Endothelial cell of umbilical vein (primary cell): Measurements from ENCODE around the gene UNC5C. TPM values are rescaled to one million over a fixed set of nuclear protein-coding genes. Genes with fewer than 3 reads are reported as not detected.

Experiments
- BruUV-seq: library from RNA; stranded (reverse); fragments of 400-500 nt; replicated peaks from 2 replicates; lab custom pipeline; 2021; lab: Mats Ljungman, UMichigan
- CTCF ChIA-PET: fragments of 300-600, 350-600 bp; sonication (Branson Sonifier 250); formaldehyde crosslinking; loops from one replicate; lab custom pipeline; 2021; ENCODE audit warnings: antibody characterized with exemption, inconsistent platforms; lab: Charles Lee
- POLR2A ChIA-PET: fragments of 300-600, 350-600 bp; sonication (Branson Sonifier 250); formaldehyde crosslinking; loops from one replicate; lab custom pipeline; 2021; ENCODE audit warnings: antibody characterized with exemption, inconsistent platforms; lab: Charles Lee
- DNase-seq: peaks from one replicate; pipeline ENCODE4 v3.0.0-alpha.2; 2011; ENCODE audit warnings: low read depth, low spot score
- FAIRE-seq: peaks from 2 replicates; lab custom pipeline; 2011; peaks lifted over from hg19 to GRCh38; lab: Jason Lieb, UNC
- H2AFZ ChIP-seq: 2 replicates; pipeline ENCODE4 v1.6.0; 2012; ENCODE audit warnings: low read depth, low read length, control low read depth, inconsistent platforms
- H3K27ac ChIP-seq: 2 replicates; pipeline ENCODE4 v1.5.1; 2011; ENCODE audit warnings: low read depth, mild to moderate bottlenecking, control low read depth, low read length, moderate library complexity; ENCODE audit not compliant: insufficient read depth
- H3K27me3 ChIP-seq, 2 experiments: 2 replicates each; pipeline versions ENCODE4 v1.6.0 to v1.6.1; 2011; ENCODE audit warnings: low read length in 2 of 2, mixed read lengths in 1 of 2; ENCODE audit not compliant: control insufficient read depth in 2 of 2, insufficient read depth in 2 of 2
- H3K36me3 ChIP-seq, 2 experiments: 2 replicates in 1 of 2; 3 replicates in 1 of 2; pipeline ENCODE4 v1.5.1; 2011; ENCODE audit warnings: low read length in 2 of 2, mild to moderate bottlenecking in 1 of 2, moderate library complexity in 1 of 2; ENCODE audit not compliant: control insufficient read depth in 2 of 2, insufficient read depth in 2 of 2; ENCODE audit errors: extremely low read depth in 1 of 2
- H3K4me1 ChIP-seq: 3 replicates; pipeline ENCODE4 v1.5.1; 2011; ENCODE audit warnings: mild to moderate bottlenecking, low read length; ENCODE audit not compliant: control insufficient read depth, insufficient read depth; ENCODE audit errors: extremely low read depth
- H3K4me2 ChIP-seq: 2 replicates; pipeline ENCODE4 v1.6.1; 2011; ENCODE audit warnings: low read length, control low read depth, mixed read lengths; ENCODE audit not compliant: insufficient read depth
- H3K4me3 ChIP-seq, 3 experiments: fragments of 200-600 bp in 1 of 3; sonication (generic), shearing (Covaris generic) in 1 of 3; replicated peaks in 1 of 3; 2 replicates each; pipeline ENCODE4 v1.5.1; 2011 to 2016; ENCODE audit warnings: control low read depth in 3 of 3, low read length in 3 of 3, mild to moderate bottlenecking in 2 of 3, inconsistent platforms in 1 of 3, low read depth in 1 of 3, moderate library complexity in 1 of 3; ENCODE audit not compliant: insufficient read depth in 1 of 3
- H3K79me2 ChIP-seq: 2 replicates; pipeline ENCODE4 v1.6.0; 2012; ENCODE audit warnings: low read length, inconsistent platforms; ENCODE audit not compliant: control insufficient read depth, insufficient read depth
- H3K9ac ChIP-seq: replicated peaks from 2 replicates; pipeline ENCODE3; 2011; ENCODE audit warnings: low read length, control low read depth; ENCODE audit not compliant: insufficient read depth; ENCODE audit errors: extremely low read depth
- H3K9me1 ChIP-seq: replicated peaks from 3 replicates; pipeline ENCODE4 v1.6.0; 2011; ENCODE audit warnings: mild to moderate bottlenecking, low read length; ENCODE audit not compliant: control insufficient read depth, insufficient read depth; ENCODE audit errors: extremely low read depth
- H3K9me3 ChIP-seq: replicated peaks from 2 replicates; pipeline ENCODE4 v1.5.1; 2012; ENCODE audit warnings: low read length, inconsistent platforms; ENCODE audit not compliant: control insufficient read depth, insufficient read depth
- H4K20me1 ChIP-seq: replicated peaks from 2 replicates; pipeline ENCODE3; 2011; ENCODE audit warnings: mild to moderate bottlenecking, low read length; ENCODE audit not compliant: control insufficient read depth, insufficient read depth; ENCODE audit errors: extremely low read depth
- CTCF ChIP-seq, 2 donors: IDR thresholded peaks; 1 replicate in 1 of 2; 2 replicates in 1 of 2; pipeline ENCODE4 v1.5.1; 2011; ENCODE audit warnings: low read length in 2 of 2, mild to moderate bottlenecking in 2 of 2, moderate library complexity in 2 of 2, control low read depth in 1 of 2, inconsistent platforms in 1 of 2, low read depth in 1 of 2; ENCODE audit not compliant: insufficient read depth in 1 of 2; ENCODE audit errors: extremely low read depth in 1 of 2
- EZH2 ChIP-seq: IDR thresholded peaks from 2 replicates; pipeline ENCODE4 v1.6.1; 2012; ENCODE audit warnings: borderline replicate concordance, low read depth, mild to moderate bottlenecking, moderate library complexity, low read length, inconsistent platforms; ENCODE audit not compliant: severe bottlenecking
- FOS ChIP-seq: IDR thresholded peaks from 2 replicates; pipeline ENCODE4 v1.6.1; 2011; ENCODE audit warnings: mild to moderate bottlenecking, low read length, moderate library complexity, borderline replicate concordance; ENCODE audit not compliant: insufficient read depth
- GATA2 ChIP-seq: IDR thresholded peaks from 2 replicates; pipeline ENCODE4 v1.7.0; 2011; ENCODE audit warnings: low read depth, mild to moderate bottlenecking, moderate library complexity, mixed read lengths, low read length; ENCODE audit not compliant: insufficient read length, insufficient read depth
- JUN ChIP-seq: IDR thresholded peaks from 2 replicates; pipeline ENCODE4 v1.6.1; 2011; ENCODE audit warnings: borderline replicate concordance, low read depth; ENCODE audit not compliant: insufficient read length, insufficient read depth
- MAX ChIP-seq: IDR thresholded peaks from 2 replicates; pipeline ENCODE4 v1.6.1; 2011; ENCODE audit not compliant: insufficient read depth, insufficient read length
- MYC ChIP-seq: IDR thresholded peaks from one replicate; pipeline ENCODE4 v1.6.1; 2011; ENCODE audit warnings: mild to moderate bottlenecking, low read depth, low read length
- POLR2A ChIP-seq: IDR thresholded peaks from 2 replicates; pipeline ENCODE4 v1.6.1; 2012; ENCODE audit warnings: low read depth, mild to moderate bottlenecking, control low read depth, low read length
- POLR2AphosphoS5 ChIP-seq: IDR thresholded peaks from 2 replicates; pipeline ENCODE4 v1.6.1; 2012; ENCODE audit warnings: low read depth, mild to moderate bottlenecking, control low read depth, low read length, moderate library complexity; ENCODE audit not compliant: insufficient read depth
- dilution Hi-C: fragments of 300-500 bp; cut with MboI; formaldehyde crosslinking; loops from one replicate; pipeline ENCODE4 v1.15.0; 2019; ENCODE audit warnings: low sequenced_read_pairs; ENCODE audit not compliant: extremely low pct_ligation_motif_present
- intact Hi-C: fragments of 100-400 bp; cut with micrococcal nuclease; formaldehyde crosslinking; loops from one replicate; pipeline ENCODE4 v1.10.0; 2022
- polyA plus RNA-seq, 4 experiments: library from polyadenylated mRNA; depleted of rRNA in 3 of 4; stranded (reverse) in 3 of 4; unstranded in 1 of 4; fragments of >200 nt; gene quantifications; 2 replicates each; pipeline versions ENCODE4 v1.2.1 to v1.2.3, GENCODE V29; 2011 to 2012; ENCODE audit warnings: missing spikeins in 1 of 4
- total RNA-seq: library from RNA; stranded (reverse); gene quantifications from 2 replicates; pipeline ENCODE4 v1.2.3, GENCODE V29; 2021

UNC5C gene
- total and polyA plus RNA-seq, 2 donors (not counting 3 experiments of a cell fraction or from before 2014, with no cell fraction given): 0.44 to 0.53 TPM

DNA sequence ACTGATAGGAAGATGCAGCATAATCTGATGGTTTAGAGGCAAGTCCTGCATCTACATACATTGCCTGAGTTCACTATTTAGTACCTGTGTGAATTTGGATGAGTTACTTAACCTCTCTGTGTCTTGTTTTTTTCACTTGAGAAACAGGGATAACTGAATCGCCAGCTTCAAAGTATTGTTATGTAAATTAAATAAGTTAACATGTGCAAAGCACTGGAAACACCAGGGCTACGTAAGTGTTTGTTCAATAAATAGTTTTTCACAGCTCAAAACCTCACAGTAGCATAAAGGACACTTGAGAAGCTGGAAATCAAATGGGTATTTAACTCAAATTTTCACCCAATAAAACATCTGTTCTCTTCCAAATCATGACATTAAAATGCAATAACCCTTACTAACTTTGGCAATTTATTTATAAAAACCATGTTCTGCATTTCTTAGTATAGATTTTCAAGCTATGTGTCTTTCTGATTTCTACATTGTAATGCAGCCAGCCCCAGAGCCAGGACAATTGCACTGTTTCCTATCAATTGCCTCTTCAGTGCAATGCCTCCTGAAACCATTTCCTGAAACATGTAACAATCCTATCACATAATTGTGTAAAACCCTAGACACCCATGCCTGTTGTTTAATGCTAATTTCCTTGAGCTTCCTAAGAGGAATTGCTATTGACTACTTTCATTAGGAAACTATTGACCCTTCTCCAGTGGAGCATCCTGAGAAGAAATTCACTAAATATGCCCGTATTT is 177.1 kb downstream of the UNC5C start:
- H3K9ac ChIP-seq: no peak overlapping the region
- no peaks in the 10 kb centered on the region for H3K9me1 ChIP-seq
- POLR2A ChIA-PET: no interaction called here
- FAIRE-seq (no peak), DNase-seq (peak; percentile 4)
- no peaks in the 10 kb centered on the region for H3K79me2 ChIP-seq
- TF ChIP-seq POLR2AphosphoS5 (no peak), MAX (no peak), JUN (no peak), CTCF (IDR thresholded peaks at IDR 0.05; ENCODE audit: extremely low read depth in 1 of 2, insufficient read depth in 1 of 2, low read depth in 1 of 2, low read length in 2 of 2) (no peak), MYC (no peak), FOS (no peak), EZH2 (no peak), POLR2A (no peak), GATA2 (no peak)
- dilution Hi-C loops (no loop called here), intact Hi-C loops (no loop called here)
- no TSS peak for BruUV-seq
- H2AFZ ChIP-seq: no peak overlapping the region
- H3K9me3 ChIP-seq: no peaks in the 10 kb centered on the region
- H3K27ac ChIP-seq: no peak overlapping the region
- H3K36me3 ChIP-seq: no peaks in the 10 kb centered on the region
- no peaks in the 10 kb centered on the region for H3K27me3 ChIP-seq
- no peaks in the 10 kb centered on the region for H3K4me1 ChIP-seq
- H3K4me3 ChIP-seq: no peak overlapping the region
- H4K20me1 ChIP-seq: no peaks in the 10 kb centered on the region
- no peak overlapping the region for H3K4me2 ChIP-seq
- CTCF ChIA-PET: interaction anchor here (0.7 to 1.6 kb wide), 5 partner anchors 8 to 139 kb away, joined by 3 to 6 read pairs (median 3); no protein-coding TSS in a partner anchor
